ENCODE measurements around the gene SOX4.
"Not testable (repeated sequence)": the region's sequence is repeated elsewhere in the genome, so short reads cannot be mapped to it uniquely, and the experiment has no call there.

The SOX4 gene

GRCh38 chr6:21593412-21593926 is at the start of gene SOX4:
SOX4 (plus strand) TSS chr6:21593751; CDS start chr6:21594535, 784 bp downstream.
- Histone ChIP-seq H3K36me3 (peaks cover 32% of the 10 kb centered on the region), H3K9me3 (ENCODE audit: severe bottlenecking) (no peaks in the 10 kb centered on the region), H3K27ac (peak within 1 kb of the TSS; percentile 78), H3K4me3 (ENCODE audit: low read depth, low read length) (peak within 1 kb of the TSS; percentile 85), H3K27me3 (ENCODE audit: insufficient read depth, low read depth, severe bottlenecking) (no peaks in the 10 kb centered on the region)
- no peak for TF ChIP-seq CTCF (IDR thresholded peaks at IDR 0.05; ENCODE audit: low read depth, low read length)
- DNase-seq: peak; percentile 99

GRCh38 chr6:21552286-21552685 is 41.3 kb upstream of the SOX4 start:
- H3K27ac ChIP-seq; H3K27me3 ChIP-seq (ENCODE audit: insufficient read depth, low read depth, severe bottlenecking); DNase-seq; H3K4me3 ChIP-seq (ENCODE audit: low read depth, low read length); H3K36me3 ChIP-seq: not testable (repeated sequence)
- peaks cover 19% of the 10 kb centered on the region for H3K9me3 ChIP-seq (ENCODE audit: severe bottlenecking)

GRCh38 chr6:21554286-21554685 is 39.3 kb upstream of the SOX4 start:
- Histone ChIP-seq H3K36me3 (no peaks in the 10 kb centered on the region), H3K27ac (no peak overlapping the region), H3K9me3 (ENCODE audit: severe bottlenecking) (peaks cover 12% of the 10 kb centered on the region), H3K27me3 (ENCODE audit: insufficient read depth, low read depth, severe bottlenecking) (no peaks in the 10 kb centered on the region), H3K4me3 (ENCODE audit: low read depth, low read length) (no peak overlapping the region)
- no peak for TF ChIP-seq CTCF (IDR thresholded peaks at IDR 0.05; ENCODE audit: low read depth, low read length)
- no peak for DNase-seq

GRCh38 chr6:21555197-21555596 is 38.4 kb upstream of the SOX4 start:
- H3K27ac ChIP-seq: no peak overlapping the region
- H3K27me3 ChIP-seq (ENCODE audit: insufficient read depth, low read depth, severe bottlenecking): no peaks in the 10 kb centered on the region
- no peak for TF ChIP-seq CTCF (IDR thresholded peaks at IDR 0.05; ENCODE audit: low read depth, low read length)
- peaks cover 7% of the 10 kb centered on the region for H3K9me3 ChIP-seq (ENCODE audit: severe bottlenecking)
- H3K4me3 ChIP-seq (ENCODE audit: low read depth, low read length): no peak overlapping the region
- DNase-seq: no peak
- no peaks in the 10 kb centered on the region for H3K36me3 ChIP-seq

- H3K27ac ChIP-seq: no peak overlapping the region
- no peak for TF ChIP-seq CTCF (IDR thresholded peaks at IDR 0.05; ENCODE audit: low read depth, low read length)
- no peak overlapping the region for H3K4me3 ChIP-seq (ENCODE audit: low read depth, low read length)
- no peaks in the 10 kb centered on the region for H3K36me3 ChIP-seq
- no peaks in the 10 kb centered on the region for H3K27me3 ChIP-seq (ENCODE audit: insufficient read depth, low read depth, severe bottlenecking)
- H3K9me3 ChIP-seq (ENCODE audit: severe bottlenecking): no peaks in the 10 kb centered on the region
- no peak for DNase-seq
Observed at GRCh38 chr6:21556511-21556910, 37.0 kb upstream of the SOX4 start.

- no peaks in the 10 kb centered on the region for H3K9me3 ChIP-seq (ENCODE audit: severe bottlenecking)
- TF ChIP-seq CTCF (IDR thresholded peaks at IDR 0.05; ENCODE audit: low read depth, low read length): no peak
Observed at GRCh38 chr6:21556968-21557721, 36.4 kb upstream of the SOX4 start.

More at GRCh38 chr6:21556968-21557721, 36.4 kb upstream of the SOX4 start:
- H3K4me3 ChIP-seq (ENCODE audit: low read depth, low read length): no peak overlapping the region
- H3K27ac ChIP-seq: no peak overlapping the region
- no peak for DNase-seq
- no peaks in the 10 kb centered on the region for H3K27me3 ChIP-seq (ENCODE audit: insufficient read depth, low read depth, severe bottlenecking)
- H3K36me3 ChIP-seq: no peaks in the 10 kb centered on the region
